DOHH2 (cell line): ENCODE data around the gene ARHGDIB.

Source experiments
- EZH2phosphoT487 ChIP-seq: fragments of 200-600 bp; sonication (generic); IDR thresholded peaks from 2 replicates; pipeline ENCODE4 v1.6.1; 2017; ENCODE audit warnings: borderline replicate concordance, mild to moderate bottlenecking, antibody characterized with exemption, low read length, moderate library complexity, mixed read lengths
- TF ChIP-seq, protein P1 (sequence below): fragments of 200-600 bp; sonication (generic); IDR thresholded peaks from one replicate; pipeline ENCODE4 v1.5.1; 2014; ENCODE audit warnings: antibody characterized with exemption, mild to moderate bottlenecking, low read depth, low read length; ENCODE audit not compliant: poor library complexity, severe bottlenecking

- TF ChIP-seq, protein P1, sequence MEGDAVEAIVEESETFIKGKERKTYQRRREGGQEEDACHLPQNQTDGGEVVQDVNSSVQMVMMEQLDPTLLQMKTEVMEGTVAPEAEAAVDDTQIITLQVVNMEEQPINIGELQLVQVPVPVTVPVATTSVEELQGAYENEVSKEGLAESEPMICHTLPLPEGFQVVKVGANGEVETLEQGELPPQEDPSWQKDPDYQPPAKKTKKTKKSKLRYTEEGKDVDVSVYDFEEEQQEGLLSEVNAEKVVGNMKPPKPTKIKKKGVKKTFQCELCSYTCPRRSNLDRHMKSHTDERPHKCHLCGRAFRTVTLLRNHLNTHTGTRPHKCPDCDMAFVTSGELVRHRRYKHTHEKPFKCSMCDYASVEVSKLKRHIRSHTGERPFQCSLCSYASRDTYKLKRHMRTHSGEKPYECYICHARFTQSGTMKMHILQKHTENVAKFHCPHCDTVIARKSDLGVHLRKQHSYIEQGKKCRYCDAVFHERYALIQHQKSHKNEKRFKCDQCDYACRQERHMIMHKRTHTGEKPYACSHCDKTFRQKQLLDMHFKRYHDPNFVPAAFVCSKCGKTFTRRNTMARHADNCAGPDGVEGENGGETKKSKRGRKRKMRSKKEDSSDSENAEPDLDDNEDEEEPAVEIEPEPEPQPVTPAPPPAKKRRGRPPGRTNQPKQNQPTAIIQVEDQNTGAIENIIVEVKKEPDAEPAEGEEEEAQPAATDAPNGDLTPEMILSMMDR: no peak
- TF ChIP-seq EZH2phosphoT487: no peak
These were observed 22.6 kb upstream of the ARHGDIB start for GRCh38 chr12:14984036-14984435.
